Measurements from ENCODE around the gene S100A9. TPM values are rescaled to one million over a fixed set of nuclear protein-coding genes. Genes with fewer than 3 reads are reported as not detected.

S100A9 gene
- polyA plus RNA-seq, 1 donor from 2014 or later: not detected

- no peaks in the 10 kb centered on the region for H4K20me1 ChIP-seq (ENCODE audit: insufficient read depth)
- no peak overlapping the region for H3K9ac ChIP-seq (ENCODE audit: low read length)
- H2AFZ ChIP-seq (ENCODE audit: low read depth, low read length): no peak overlapping the region
- H3K27me3 ChIP-seq (ENCODE audit: insufficient read depth, low read depth, low read length): no peaks in the 10 kb centered on the region
- no peaks in the 10 kb centered on the region for H3K9me2 ChIP-seq (ENCODE audit: insufficient read depth, low read length)
- H3K79me2 ChIP-seq (replicated peaks; ENCODE audit: insufficient read depth, low read length): no peaks in the 10 kb centered on the region
- no peak overlapping the region for H3K27ac ChIP-seq (ENCODE audit: low read length)
- no peaks in the 10 kb centered on the region for H3F3A ChIP-seq (ENCODE audit: insufficient read depth, low read length, poor library complexity, severe bottlenecking)
- H3K36me3 ChIP-seq (ENCODE audit: insufficient read depth, low read length): no peaks in the 10 kb centered on the region
- H3K9me3 ChIP-seq (ENCODE audit: low read length): no peaks in the 10 kb centered on the region
- no peak overlapping the region for H3K4me3 ChIP-seq (ENCODE audit: low read length)
- TF ChIP-seq REST (IDR thresholded peaks at IDR 0.05; ENCODE audit: borderline replicate concordance) (no peak), RAD21 (conservative IDR thresholded peaks at IDR 0.05) (no peak), TAF1 (IDR thresholded peaks at IDR 0.05; ENCODE audit: low read depth) (no peak), POLR2AphosphoS5 (IDR thresholded peaks at IDR 0.05) (no peak), SMC3 (conservative IDR thresholded peaks at IDR 0.05; ENCODE audit: poor library complexity) (no peak)
- no peak overlapping the region for H3K4me2 ChIP-seq (ENCODE audit: low read length)
Measured at GRCh38 chr1:153309441-153309840, 48.2 kb upstream of the S100A9 start.

- no peaks in the 10 kb centered on the region for H3K9me3 ChIP-seq (ENCODE audit: low read length)
- H4K20me1 ChIP-seq (ENCODE audit: insufficient read depth): no peaks in the 10 kb centered on the region
- H3K9me2 ChIP-seq (ENCODE audit: insufficient read depth, low read length): no peaks in the 10 kb centered on the region
- H3K27ac ChIP-seq (ENCODE audit: low read length): no peak overlapping the region
- no peaks in the 10 kb centered on the region for H3K27me3 ChIP-seq (ENCODE audit: insufficient read depth, low read depth, low read length)
- H3F3A ChIP-seq (ENCODE audit: insufficient read depth, low read length, poor library complexity, severe bottlenecking): no peaks in the 10 kb centered on the region
- H3K9ac ChIP-seq (ENCODE audit: low read length): no peak overlapping the region
- no peak for TF ChIP-seq POLR2AphosphoS5 (IDR thresholded peaks at IDR 0.05)
- no peak for TF ChIP-seq CTCF (IDR thresholded peaks at IDR 0.05; ENCODE audit: poor library complexity, severe bottlenecking)
- no peak for TF ChIP-seq REST (IDR thresholded peaks at IDR 0.05; ENCODE audit: borderline replicate concordance)
- no peak for TF ChIP-seq RAD21 (conservative IDR thresholded peaks at IDR 0.05)
- TF ChIP-seq MXI1 (conservative IDR thresholded peaks at IDR 0.05; ENCODE audit: poor library complexity, severe bottlenecking): no peak
- TF ChIP-seq SMC3 (conservative IDR thresholded peaks at IDR 0.05; ENCODE audit: poor library complexity): no peak
- no peak for TF ChIP-seq EZH2 (IDR thresholded peaks at IDR 0.05; ENCODE audit: borderline replicate concordance, insufficient read depth, low read length, poor library complexity, severe bottlenecking)
- TF ChIP-seq EP300 (conservative IDR thresholded peaks at IDR 0.05; ENCODE audit: poor library complexity, severe bottlenecking): no peak
- no peak for TF ChIP-seq TAF1 (IDR thresholded peaks at IDR 0.05; ENCODE audit: low read depth)
- H3K36me3 ChIP-seq (ENCODE audit: insufficient read depth, low read length): no peaks in the 10 kb centered on the region
- H3K79me2 ChIP-seq (replicated peaks; ENCODE audit: insufficient read depth, low read length): no peaks in the 10 kb centered on the region
- no peak overlapping the region for H2AFZ ChIP-seq (ENCODE audit: low read depth, low read length)
- no peak overlapping the region for H3K4me3 ChIP-seq (ENCODE audit: low read length)
- H3K4me2 ChIP-seq (ENCODE audit: low read length): no peak overlapping the region
Measured at GRCh38 chr1:153310526-153310925, 47.1 kb upstream of the S100A9 start.

Data from neural cell (in vitro differentiated cells).